Ovary (tissue), 3 donors: Measurements from ENCODE around the gene GSG1L.

Experiments
- CTCF ChIP-seq, 3 donors: fragments of 450-650 bp in 2 of 3; fragments of 200-600 bp in 1 of 3; IDR thresholded peaks; one replicate each; pipeline versions ENCODE4 v1.5.1 to v1.8.0; 2016 to 2022; ENCODE audit warnings: antibody characterized with exemption in 3 of 3, mild to moderate bottlenecking in 1 of 3
- EP300 ChIP-seq: sonication (generic); formaldehyde crosslinking; IDR thresholded peaks from one replicate; pipeline ENCODE4 v1.6.1; 2017; ENCODE audit warnings: antibody characterized with exemption
- POLR2A ChIP-seq: fragments of 450-650 bp; IDR thresholded peaks from one replicate; pipeline ENCODE4 v1.6.1; 2017; ENCODE audit warnings: antibody characterized with exemption, mild to moderate bottlenecking, moderate library complexity
- donor health status: DM: no; HTN: no; CAD: no.

DNA sequence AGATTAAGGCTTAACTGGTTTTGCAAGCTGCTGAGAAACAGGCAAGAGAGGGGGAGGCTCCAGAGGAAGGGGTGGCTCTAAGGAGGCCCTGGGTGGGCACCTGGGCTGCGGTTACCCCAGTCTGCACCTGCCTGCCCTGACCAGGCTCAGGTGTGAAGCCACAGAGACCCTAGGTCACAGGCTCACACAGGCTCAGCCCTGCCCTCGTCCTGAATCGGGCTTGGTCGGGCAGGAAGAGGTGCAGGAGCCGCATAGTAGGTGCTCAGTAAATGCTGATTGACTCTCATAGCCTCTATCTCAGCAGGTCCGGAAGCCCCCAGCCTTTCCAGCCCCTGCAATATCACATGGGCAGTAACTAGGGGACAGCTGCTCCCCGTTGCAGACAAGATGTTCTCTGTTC, 203.4 kb downstream of the GSG1L start:
- TF ChIP-seq CTCF (IDR thresholded peaks at IDR 0.05) (no peak), POLR2A (no peak), EP300 (no peak)
